Activated CD8-positive, alpha-beta memory T cell treated with anti-CD3 and anti-CD28 coated beads for 36 hours (primary cell): Measurements from ENCODE around the gene NIFK. TPM values are rescaled to one million over a fixed set of nuclear protein-coding genes. Genes with fewer than 3 reads are reported as not detected.

Experiments used
- CTCF ChIA-PET: fragments of 350-600 bp; sonication (Branson Sonifier 250); formaldehyde crosslinking; loops from one replicate; lab custom pipeline; 2021; ENCODE audit warnings: antibody characterized with exemption; lab: Charles Lee
- POLR2A ChIA-PET: fragments of 350-600 bp; sonication (Branson Sonifier 250); formaldehyde crosslinking; loops from one replicate; lab custom pipeline; 2021; ENCODE audit warnings: antibody characterized with exemption; lab: Charles Lee
- total RNA-seq, 2 experiments: library from RNA; stranded (reverse); gene quantifications; one replicate each; pipeline ENCODE4 v1.2.3, GENCODE V29; 2021

The NIFK gene
- total RNA-seq = 100 to 1,000 TPM; 178 to 179 TPM

- ChIA-PET CTCF (interaction anchor here (0.6 to 1.2 kb wide), 3 partner anchors 18 to 238 kb away, joined by 3 read pairs; partner anchors contain the start of gene TSN), POLR2A (interaction anchor here (0.7 to 2.3 kb wide), 4 partner anchors 37 to 207 kb away, joined by 3 to 28 read pairs (median 6); partner anchors contain the start of genes CLASP1 and RNU4ATAC)
Measured at GRCh38 chr2:121736462-121737336, at the start of gene NIFK. Gene NIFK (minus strand): TSS chr2:121736875. CDS start chr2:121736850, 25 bp downstream.

GRCh38 chr2:121783180-121783579 lies 46.5 kb upstream of the NIFK start:
- POLR2A ChIA-PET = no interaction called here

DNA sequence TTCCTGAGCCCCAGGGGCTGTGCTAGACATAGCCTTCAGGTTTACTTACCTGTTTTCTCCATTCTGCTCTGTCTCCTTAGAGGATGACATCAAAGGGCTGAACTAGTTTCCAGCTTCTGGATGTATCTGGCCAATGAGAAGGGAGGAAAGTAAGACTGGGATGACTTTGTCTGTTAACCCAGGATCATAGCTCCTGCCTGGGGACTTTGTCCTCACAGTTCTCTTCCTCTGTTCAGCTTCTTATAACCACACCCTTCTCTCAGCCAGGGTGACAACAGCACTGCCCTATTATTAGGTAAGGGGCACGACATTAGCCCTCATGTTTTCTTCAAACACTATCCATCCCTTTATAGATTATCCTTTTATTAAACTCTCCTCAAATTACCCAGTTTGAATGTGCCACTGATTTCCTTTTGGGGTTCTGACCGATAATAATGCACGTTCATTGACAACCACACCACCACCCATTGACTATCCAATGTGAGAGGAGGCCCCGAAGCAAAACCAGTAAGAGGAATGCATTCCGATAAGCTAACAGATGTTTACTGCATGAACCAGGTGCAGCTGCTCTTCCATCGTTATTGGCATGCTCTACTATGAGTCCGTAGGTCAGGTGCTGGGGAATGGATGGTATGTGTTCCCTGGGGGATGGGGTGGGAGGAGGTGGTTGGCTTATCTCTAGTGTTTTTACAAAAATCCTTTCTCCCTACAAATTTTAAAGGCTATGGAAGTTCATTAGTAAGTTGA lies 42.2 kb upstream of the NIFK start:
- ChIA-PET CTCF (no interaction called here), POLR2A (interaction anchor here (0.6 kb wide), 1 partner anchor 209 kb away, joined by 3 read pairs; no protein-coding TSS in a partner anchor)

More at GRCh38 chr2:121783180-121783579, 46.5 kb upstream of the NIFK start:
- CTCF ChIA-PET = no interaction called here

DNA sequence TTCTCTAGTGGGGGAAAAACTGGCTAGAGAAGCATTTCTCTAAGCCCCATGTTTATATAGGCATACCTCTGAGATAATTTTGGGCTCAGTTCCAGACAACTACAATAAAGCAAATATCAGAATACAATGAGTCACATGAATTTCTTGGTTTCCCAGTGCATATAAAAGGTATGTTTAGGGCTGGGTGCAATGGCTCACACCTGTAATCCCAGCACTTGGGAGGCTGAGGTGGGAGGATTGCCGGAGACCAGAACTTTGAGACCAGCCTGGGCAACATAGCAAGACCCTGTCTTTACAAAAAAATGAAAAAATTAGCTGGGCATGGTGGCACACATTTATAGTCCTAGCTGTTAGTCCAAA lies 41.0 kb upstream of the NIFK start:
- POLR2A ChIA-PET = no interaction called here
- CTCF ChIA-PET = no interaction called here

DNA sequence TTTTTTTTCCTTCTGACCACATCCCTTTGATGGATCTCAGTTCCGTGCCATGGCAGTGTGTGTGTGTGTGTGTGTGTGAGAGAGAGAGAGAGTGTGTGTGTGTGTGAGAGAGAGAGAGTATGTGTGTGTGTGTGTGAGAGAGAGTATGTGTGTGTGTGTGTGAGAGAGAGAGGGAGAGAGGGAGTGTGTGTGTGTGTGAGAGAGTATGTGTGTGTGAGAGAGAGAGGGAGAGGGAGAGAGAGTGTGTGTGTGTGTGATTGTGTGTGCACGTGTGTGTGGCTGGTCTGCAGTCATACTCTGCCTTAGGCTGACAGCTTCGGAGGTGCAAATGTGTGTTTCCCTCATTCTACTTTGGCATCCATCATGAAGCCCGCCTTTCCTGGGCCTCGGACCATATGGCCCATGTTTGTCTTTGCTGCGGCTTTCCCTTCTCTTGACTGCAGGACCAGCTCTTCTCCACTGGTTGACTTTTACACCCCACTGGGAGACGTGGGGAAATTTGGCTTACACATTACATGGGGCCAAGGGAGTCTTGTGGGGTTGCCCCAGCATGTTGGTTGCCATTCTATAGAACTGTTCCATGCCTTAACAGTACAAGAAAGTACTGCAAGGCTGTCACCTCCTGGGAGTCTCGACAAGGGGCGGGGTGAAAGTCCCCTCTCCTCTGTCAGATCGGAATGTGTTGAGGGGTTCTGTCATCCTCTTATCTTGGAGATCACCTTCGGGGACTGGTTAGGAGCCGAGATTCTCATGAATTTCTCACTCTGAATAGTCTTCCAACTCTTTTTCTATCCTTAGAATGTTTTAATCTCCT lies 40.4 kb upstream of the NIFK start:
- CTCF ChIA-PET = no interaction called here
- POLR2A ChIA-PET = no interaction called here

DNA sequence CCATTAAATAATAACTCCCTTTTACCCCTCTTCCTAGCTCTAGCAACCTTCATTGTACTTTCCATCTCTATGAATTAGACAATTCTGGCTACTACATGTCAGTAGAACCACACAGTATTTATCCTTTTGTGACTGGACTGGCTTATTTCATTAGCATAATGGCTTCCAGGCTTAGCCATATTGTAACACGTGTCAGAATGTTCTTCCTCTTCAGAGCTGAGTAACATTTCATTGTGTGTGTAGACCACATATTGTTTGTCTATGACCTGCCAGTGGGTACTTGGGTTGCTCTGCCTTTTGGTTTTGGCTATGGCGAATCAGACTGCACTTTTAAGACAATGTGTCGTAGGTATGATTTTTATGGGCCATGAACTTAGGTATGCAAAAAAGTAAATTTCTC lies 39.7 kb upstream of the NIFK start:
- CTCF ChIA-PET = no interaction called here
- POLR2A ChIA-PET = no interaction called here

GRCh38 chr2:121774235-121774634 lies 37.6 kb upstream of the NIFK start:
- POLR2A ChIA-PET = no interaction called here
- CTCF ChIA-PET = interaction anchor here (0.9 kb wide), 1 partner anchor 20 kb away, joined by 3 read pairs; no protein-coding TSS in a partner anchor

GRCh38 chr2:121771976-121772742 lies 35.5 kb upstream of the NIFK start:
- CTCF ChIA-PET = no interaction called here
- POLR2A ChIA-PET = no interaction called here

DNA sequence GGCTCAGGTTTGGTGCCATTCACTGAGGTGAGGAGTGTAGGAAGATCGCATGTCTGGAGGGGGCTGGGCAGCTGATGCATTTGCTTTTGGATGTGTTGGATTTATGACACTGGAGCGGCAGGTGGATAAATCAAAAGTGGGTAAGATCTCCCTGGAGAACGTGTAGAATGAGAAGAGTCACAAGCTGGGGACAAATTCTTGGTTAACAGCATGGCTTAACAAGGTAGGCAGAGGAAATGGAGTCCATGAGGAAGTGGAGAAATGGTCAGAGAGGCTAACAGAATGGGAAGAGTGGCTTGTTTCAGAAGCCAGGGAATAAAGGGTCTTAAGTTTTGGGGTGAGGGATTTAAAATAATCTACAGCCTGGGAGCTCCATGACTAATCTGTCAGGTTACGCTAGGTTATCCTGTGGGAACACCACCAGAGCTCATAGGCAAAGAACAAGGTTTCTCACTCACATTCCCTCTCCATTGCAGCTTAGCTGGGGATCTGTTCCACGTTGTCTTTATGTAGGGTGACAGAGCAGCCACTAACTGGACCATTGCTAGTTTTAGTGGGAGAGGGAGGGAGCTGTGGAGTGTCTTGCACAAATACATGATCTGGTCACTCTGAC lies 31.6 kb upstream of the NIFK start:
- ChIA-PET CTCF (no interaction called here), POLR2A (no interaction called here)

- POLR2A ChIA-PET = no interaction called here
- CTCF ChIA-PET = no interaction called here
Measured at GRCh38 chr2:121766624-121767023, 29.9 kb upstream of the NIFK start.

DNA sequence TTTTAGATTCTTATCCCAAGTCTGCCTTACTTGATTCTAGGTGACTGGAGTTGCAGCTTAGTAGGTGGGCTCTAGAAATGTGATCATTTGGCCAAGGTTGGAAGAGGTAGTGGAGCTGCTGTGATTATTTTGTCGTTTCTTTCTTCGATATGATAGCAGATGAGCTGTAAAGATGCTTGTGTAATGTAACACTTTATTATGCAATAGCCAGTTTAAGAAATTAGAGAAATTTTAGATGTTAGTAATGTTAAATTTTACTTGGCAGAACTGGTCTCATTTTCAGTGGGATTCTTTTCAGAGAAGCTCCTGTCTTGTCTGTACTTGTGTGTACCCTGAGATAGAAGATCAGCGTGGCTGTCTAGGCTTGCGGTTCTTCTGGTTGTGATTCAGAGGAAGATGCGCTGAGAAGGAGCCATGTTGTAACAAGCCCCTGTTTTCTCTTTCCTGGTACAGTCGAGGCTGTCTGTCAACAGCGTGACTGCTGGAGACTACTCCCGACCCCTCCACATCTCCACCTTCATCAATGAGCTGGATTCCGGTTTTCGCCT lies 28.1 kb upstream of the NIFK start:
- ChIA-PET POLR2A (no interaction called here), CTCF (no interaction called here)

GRCh38 chr2:121755237-121756111 lies 18.8 kb upstream of the NIFK start, which contains the start of gene TSN:
Gene TSN (plus strand): TSS chr2:121755651. CDS start chr2:121755780, 129 bp downstream.
- POLR2A ChIA-PET = interaction anchor here (1.0 to 1.2 kb wide), 2 partner anchors 56 to 224 kb away, joined by 7 to 8 read pairs; partner anchors contain the start of gene RNU4ATAC
- CTCF ChIA-PET = interaction anchor here (1.4 kb wide), 1 partner anchor 19 kb away, joined by 3 read pairs; the partner anchor contains the start of gene NIFK

GRCh38 chr2:121754851-121755236 lies 18.2 kb upstream of the NIFK start:
- CTCF ChIA-PET = interaction anchor here (1.4 kb wide), 1 partner anchor 19 kb away, joined by 3 read pairs; the partner anchor contains the start of gene NIFK
- POLR2A ChIA-PET = no interaction called here

- CTCF ChIA-PET = no interaction called here
- POLR2A ChIA-PET = no interaction called here
Measured at GRCh38 chr2:121748202-121748601, 11.5 kb upstream of the NIFK start.

- CTCF ChIA-PET = no interaction called here
- POLR2A ChIA-PET = no interaction called here
Measured at GRCh38 chr2:121746071-121746578, 9.4 kb upstream of the NIFK start.

DNA sequence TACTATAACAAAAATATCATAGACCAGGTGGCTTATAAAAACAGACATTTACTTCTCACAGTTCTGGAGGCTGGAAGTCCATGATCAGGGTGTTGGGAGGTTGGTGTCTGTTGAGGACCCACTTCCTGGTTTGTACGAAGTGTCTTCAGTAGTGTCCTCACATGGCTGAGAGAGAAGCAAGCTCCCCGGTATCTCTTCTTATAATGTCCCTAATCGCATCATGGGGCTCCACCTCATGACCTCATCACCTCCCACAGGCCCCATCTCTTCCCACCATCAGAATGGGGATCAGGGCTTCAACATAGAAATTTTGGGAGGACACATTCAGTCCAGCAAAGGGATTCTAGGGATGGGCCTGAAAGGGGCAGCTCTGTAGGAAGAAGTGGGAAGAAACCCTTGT lies 4.8 kb upstream of the NIFK start:
- ChIA-PET POLR2A (no interaction called here), CTCF (no interaction called here)

- POLR2A ChIA-PET = no interaction called here
- CTCF ChIA-PET = no interaction called here
Measured at GRCh38 chr2:121740973-121741372, 4.3 kb upstream of the NIFK start.
